ENCODE measurements around the gene TADA2B. TPM values are rescaled to one million over a fixed set of nuclear protein-coding genes. Genes with fewer than 3 reads are reported as not detected.

The TADA2B gene
- total and polyA plus RNA-seq, 2 of the 4 experiments (the other 2 are of a cell fraction) = 6.1 to 8.6 TPM

DNA sequence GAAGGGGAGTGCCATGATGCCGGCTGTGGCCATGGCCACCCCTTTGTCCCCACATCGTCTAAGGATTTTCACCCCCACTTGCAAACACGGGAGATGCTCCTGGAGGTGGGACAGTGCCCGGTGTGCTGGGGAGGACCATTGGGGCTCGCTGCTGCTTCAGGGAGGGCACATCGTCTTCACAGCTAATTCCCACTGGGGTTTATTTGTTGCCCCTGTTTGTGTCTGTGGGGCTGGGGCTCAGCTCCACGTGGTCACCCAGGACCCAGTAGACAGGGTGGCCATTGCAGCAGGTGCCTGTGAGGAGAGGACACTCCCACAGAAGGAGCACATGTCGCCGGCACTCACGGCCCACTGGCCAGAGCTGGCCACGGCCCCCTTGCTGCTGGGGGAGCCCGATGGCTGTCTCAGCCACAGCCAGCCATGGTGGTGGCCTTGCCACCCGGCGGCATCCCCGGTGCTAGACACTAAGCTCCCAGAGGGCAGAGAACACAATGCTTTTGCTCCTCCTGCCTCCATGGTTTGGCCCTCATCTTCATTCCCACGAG lies 52.5 kb downstream of the TADA2B start:
- WGBS, 2 experiments (ENCODE audit: extremely low coverage in 2 of 2, insufficient read length in 1 of 2) = 83% methylated on average over 9 of the region's 16 CpGs; no CpG with 5 or more reads in 1 of the 2 experiments
- dilution Hi-C loops (cut with HindIII; ENCODE audit: low sequenced_read_pairs, unreplicated experiment) (no loop called here), in situ Hi-C loops (cut with MboI; ENCODE audit: low sequenced_read_pairs) (no loop called here), intact Hi-C loops (cut with micrococcal nuclease) (no loop called here)
- Histone ChIP-seq H4K5ac (ENCODE audit: low read depth, low read length) (no peak overlapping the region), H2BK5ac (ENCODE audit: low read depth, low read length, poor library complexity, severe bottlenecking) (no peak overlapping the region), H3K4me3 (ENCODE audit: insufficient read depth, low read depth, low read length) (no peak overlapping the region), H3K27ac (ENCODE audit: insufficient read depth, low read length) (no peak overlapping the region), H2AFZ (replicated peaks; ENCODE audit: low read length, poor library complexity) (no peak overlapping the region), H3K56ac (ENCODE audit: extremely low read depth, insufficient read depth, low read length) (no peak overlapping the region), H2BK120ac (ENCODE audit: low read depth, low read length) (no peak overlapping the region), H3K14ac (replicated peaks; ENCODE audit: low read depth, low read length) (no peak overlapping the region), H3K36me3 (ENCODE audit: control insufficient read depth, insufficient read depth, low read length) (no peaks in the 10 kb centered on the region), H3K79me1 (ENCODE audit: low read depth in 1 of 2, low read length in 2 of 2) (no peaks in the 10 kb centered on the region), H3K9me3 (ENCODE audit: control insufficient read depth, insufficient read depth, low read length) (peaks cover 4% of the 10 kb centered on the region), H3K27me3 (ENCODE audit: control insufficient read depth, insufficient read depth, low read length) (peaks cover 41% of the 10 kb centered on the region), H3K18ac (ENCODE audit: low read depth, low read length) (no peak overlapping the region), H4K91ac (ENCODE audit: insufficient read depth, low read depth, low read length) (no peak overlapping the region), H2BK20ac (ENCODE audit: low read depth, low read length) (no peak overlapping the region), H3K4ac (ENCODE audit: low read depth, low read length) (no peak overlapping the region), H2BK15ac (ENCODE audit: low read depth, low read length) (no peak overlapping the region), H2AK5ac (ENCODE audit: low read depth, low read length) (no peak overlapping the region), H3K23ac (ENCODE audit: low read depth, low read length) (no peak overlapping the region), H2AK9ac (replicated peaks; ENCODE audit: low read depth, low read length, poor library complexity) (no peak overlapping the region), H3K4me1 (ENCODE audit: control insufficient read depth, insufficient read depth, low read length) (no peaks in the 10 kb centered on the region), H3K4me2 (ENCODE audit: low read depth, low read length) (no peak overlapping the region), H4K20me1 (ENCODE audit: insufficient read depth, low read length) (no peaks in the 10 kb centered on the region), H3K9ac (ENCODE audit: low read depth, low read length) (no peak overlapping the region), H3K9me1 (ENCODE audit: insufficient read depth, low read length) (no peaks in the 10 kb centered on the region), H4K8ac (ENCODE audit: low read depth in 2 of 2, low read length in 2 of 2) (no peak overlapping the region)
- CTCF ChIA-PET = no interaction called here
- no peak for ATAC-seq (ENCODE audit: low read depth)
- DNase-seq = no peak
- no peak for TF ChIP-seq RFX5 (IDR thresholded peaks at IDR 0.05; ENCODE audit: low read depth, low read length)
- no peak for TF ChIP-seq POLR2A (IDR thresholded peaks at IDR 0.05; ENCODE audit: low read depth, low read length)
- no peak for TF ChIP-seq CEBPB (IDR thresholded peaks at IDR 0.05; ENCODE audit: low read depth, low read length)
- no peak for TF ChIP-seq CHD1 (IDR thresholded peaks at IDR 0.05; ENCODE audit: low read depth, low read length)
- TF ChIP-seq, protein P1, sequence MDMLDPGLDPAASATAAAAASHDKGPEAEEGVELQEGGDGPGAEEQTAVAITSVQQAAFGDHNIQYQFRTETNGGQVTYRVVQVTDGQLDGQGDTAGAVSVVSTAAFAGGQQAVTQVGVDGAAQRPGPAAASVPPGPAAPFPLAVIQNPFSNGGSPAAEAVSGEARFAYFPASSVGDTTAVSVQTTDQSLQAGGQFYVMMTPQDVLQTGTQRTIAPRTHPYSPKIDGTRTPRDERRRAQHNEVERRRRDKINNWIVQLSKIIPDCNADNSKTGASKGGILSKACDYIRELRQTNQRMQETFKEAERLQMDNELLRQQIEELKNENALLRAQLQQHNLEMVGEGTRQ (IDR thresholded peaks at IDR 0.05; ENCODE audit: low read depth, low read length) = no peak
- POLR2A ChIA-PET (ENCODE audit: unreplicated experiment) = no interaction called here
- BruUV-seq (replicated peaks) = no TSS peak

Measured in IMR-90 (cell line).